Measurements from ENCODE around the gene LMTK3. TPM values are rescaled to one million over a fixed set of nuclear protein-coding genes. Genes with fewer than 3 reads are reported as not detected.

LMTK3 gene
- total and polyA plus RNA-seq, 10 donors: 0.29 to 4.2 (median 1.3) TPM

DNA sequence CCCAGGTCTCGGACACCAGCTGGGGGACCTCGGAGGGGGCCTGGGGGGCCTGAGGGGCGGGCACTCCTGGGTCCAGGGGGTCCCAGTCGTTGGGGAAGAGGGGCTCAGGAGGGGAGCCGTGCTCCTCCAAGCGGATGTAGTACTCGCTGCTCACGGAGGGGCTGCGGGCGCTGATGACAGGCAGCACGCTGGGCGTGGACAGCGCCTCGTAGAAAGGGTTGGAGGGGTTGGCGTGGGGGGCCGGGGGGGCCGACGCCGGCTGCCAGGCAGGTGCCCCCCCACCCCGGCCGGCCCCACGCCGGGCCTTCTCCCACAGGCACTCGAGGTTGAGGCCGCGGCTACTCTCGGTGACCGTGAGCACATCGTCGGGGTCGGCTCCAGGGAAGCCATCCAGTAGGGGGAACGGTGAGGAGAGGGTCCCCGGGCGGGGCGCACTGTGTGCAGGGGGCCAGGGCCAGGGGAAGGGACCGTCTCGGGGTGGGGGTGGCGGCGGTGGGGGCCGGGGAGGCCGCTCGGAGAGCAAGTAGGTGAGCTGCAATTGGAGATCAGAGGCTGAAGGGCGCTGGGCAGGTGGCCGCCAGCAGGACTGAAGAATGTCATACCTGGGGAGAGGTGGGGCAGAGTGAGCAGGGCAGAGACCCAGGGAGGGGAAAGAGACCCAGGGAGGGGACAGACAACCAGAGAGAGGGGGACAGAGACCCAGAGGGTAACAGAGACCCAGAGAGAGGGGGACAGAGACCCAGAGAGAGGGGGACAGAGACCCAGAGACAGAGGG lies 12.1 kb downstream of the LMTK3 start:
- Histone ChIP-seq H3K27me3 (replicated peaks in 1 of 7) (peaks cover 0 to 84% (median 54%) of the 10 kb centered on the region in 7 donors), H3K36me3 (no peaks in the 10 kb centered on the region), H3K27ac (no peak overlapping the region), H3K9me3 (no peaks in the 10 kb centered on the region), H3K4me1 (peaks cover 4 to 47% (median 15%) of the 10 kb centered on the region in 6 donors), H3K4me3 (peak overlapping the region in 1 of 8 donors; percentile 5)
- intact Hi-C loops (cut with DNase I; ENCODE audit: low total_unique reads): loop anchor here (10.0 kb wide), 1 partner anchor 85 kb away; no protein-coding TSS in a partner anchor
- TF ChIP-seq, protein P1, sequence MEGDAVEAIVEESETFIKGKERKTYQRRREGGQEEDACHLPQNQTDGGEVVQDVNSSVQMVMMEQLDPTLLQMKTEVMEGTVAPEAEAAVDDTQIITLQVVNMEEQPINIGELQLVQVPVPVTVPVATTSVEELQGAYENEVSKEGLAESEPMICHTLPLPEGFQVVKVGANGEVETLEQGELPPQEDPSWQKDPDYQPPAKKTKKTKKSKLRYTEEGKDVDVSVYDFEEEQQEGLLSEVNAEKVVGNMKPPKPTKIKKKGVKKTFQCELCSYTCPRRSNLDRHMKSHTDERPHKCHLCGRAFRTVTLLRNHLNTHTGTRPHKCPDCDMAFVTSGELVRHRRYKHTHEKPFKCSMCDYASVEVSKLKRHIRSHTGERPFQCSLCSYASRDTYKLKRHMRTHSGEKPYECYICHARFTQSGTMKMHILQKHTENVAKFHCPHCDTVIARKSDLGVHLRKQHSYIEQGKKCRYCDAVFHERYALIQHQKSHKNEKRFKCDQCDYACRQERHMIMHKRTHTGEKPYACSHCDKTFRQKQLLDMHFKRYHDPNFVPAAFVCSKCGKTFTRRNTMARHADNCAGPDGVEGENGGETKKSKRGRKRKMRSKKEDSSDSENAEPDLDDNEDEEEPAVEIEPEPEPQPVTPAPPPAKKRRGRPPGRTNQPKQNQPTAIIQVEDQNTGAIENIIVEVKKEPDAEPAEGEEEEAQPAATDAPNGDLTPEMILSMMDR (IDR thresholded peaks at IDR 0.05 in 8 of 11, conservative IDR thresholded peaks at IDR 0.05 in 3 of 11): no peak
- TF ChIP-seq POLR2A (IDR thresholded peaks at IDR 0.05): no peak
- TF ChIP-seq POLR2AphosphoS5 (IDR thresholded peaks at IDR 0.05): no peak
- WGBS, 5 donors: 61 to 82% (median 78%) methylated on average over 39 to 44 of the region's 44 CpGs
- DNase-seq: no peak

DNA sequence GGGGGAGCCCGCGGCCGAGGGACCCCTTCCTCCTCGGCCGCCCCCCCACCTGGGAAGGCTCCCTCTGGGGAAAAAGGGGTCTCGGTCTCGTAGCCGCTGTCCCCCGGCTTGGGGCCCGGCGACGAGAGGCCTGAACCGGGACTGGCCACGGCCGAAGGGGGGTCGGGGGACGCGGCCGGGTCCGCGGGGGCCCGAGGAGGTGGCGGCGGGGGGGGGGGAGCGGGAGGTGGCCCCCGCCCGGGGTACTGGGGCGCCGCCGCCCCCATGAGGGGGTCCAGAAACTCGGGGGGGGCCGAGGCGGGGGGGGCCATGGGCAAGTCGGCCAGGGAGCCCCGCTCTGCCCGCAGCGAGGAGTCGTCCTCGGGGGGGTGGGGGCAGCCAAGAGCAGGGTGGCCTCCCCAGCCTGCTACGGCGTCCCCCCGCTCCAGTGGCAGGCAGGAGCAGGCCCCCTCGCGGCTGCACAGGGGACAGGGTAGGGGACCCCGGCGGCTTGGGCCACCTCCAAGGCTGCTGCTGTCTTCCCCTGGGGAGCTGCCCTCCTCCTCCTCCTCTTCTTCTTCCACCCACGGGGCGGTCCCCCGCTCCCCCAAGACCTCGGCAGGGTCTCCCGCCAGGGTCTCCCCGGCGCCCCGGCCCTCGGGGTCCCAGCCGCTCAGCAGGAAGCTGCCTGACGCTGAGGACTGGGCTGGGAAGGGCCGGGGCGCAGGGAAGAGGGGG lies 12.9 kb downstream of the LMTK3 start:
- WGBS, 5 donors: 50 to 77% (median 68%) methylated on average over 13 to 59 of the region's 59 CpGs

DNA sequence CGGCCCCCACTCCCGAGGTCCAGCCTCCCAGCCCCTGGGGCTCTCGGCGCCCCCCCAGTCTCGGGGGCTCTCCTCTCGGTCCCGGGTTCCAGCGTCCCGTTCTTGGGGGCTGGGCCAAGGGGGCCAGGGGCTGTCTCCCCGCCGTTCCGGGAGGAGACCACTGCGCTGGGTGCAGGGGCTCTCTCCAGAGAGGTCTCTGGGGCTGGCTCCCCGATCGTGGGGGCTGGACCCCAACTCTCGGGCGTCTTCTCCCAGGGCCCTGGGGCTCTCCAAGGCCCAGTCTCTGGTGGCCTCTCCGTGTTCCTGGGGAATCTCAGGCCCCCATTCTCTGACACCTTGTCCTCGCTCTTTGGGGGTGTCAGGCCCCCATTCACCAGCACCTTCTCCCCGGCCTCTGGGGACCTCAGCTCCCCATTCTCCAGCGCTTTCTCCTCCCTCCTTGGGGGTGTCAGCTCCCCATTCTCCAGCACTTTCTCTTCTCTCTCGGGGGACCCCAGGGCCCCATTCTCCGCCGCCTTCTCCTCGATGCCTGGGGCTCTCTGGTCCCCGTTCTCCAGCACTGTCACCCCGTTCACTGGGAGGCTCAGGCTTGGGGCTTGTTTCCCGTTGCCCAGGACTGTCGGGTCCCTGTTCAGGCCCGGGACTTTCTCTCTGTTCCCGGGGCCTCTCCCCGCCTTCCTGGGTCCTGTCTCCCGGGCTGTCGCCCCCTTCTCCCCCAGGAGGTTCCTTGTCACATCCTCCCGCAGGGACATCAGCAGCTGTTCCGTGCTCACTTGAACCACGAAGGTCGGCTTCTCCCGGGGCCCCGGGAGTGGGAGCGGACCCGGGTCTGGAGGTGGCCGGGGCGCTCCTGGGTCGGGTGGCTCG lies 13.7 kb downstream of the LMTK3 start:
- Histone ChIP-seq H3K36me3 (no peaks in the 10 kb centered on the region), H3K9me3 (no peaks in the 10 kb centered on the region), H3K27me3 (replicated peaks in 1 of 7) (peaks cover 0 to 98% (median 63%) of the 10 kb centered on the region in 7 donors), H3K27ac (no peak overlapping the region), H3K4me3 (no peak overlapping the region), H3K4me1 (peaks cover 4 to 60% (median 24%) of the 10 kb centered on the region in 6 donors)
- intact Hi-C loops (cut with DNase I; ENCODE audit: low total_unique reads): no loop called here
- DNase-seq: no peak
- TF ChIP-seq, protein P1 (IDR thresholded peaks at IDR 0.05 in 8 of 11, conservative IDR thresholded peaks at IDR 0.05 in 3 of 11): no peak
- TF ChIP-seq POLR2A (IDR thresholded peaks at IDR 0.05): no peak
- no peak for TF ChIP-seq POLR2AphosphoS5 (IDR thresholded peaks at IDR 0.05)
- 75 to 91% (median 79%) methylated on average over 36 to 46 of the region's 46 CpGs for WGBS, 5 donors

More for the DNA sequence above, 12.9 kb downstream of the LMTK3 start:
- Histone ChIP-seq H3K4me3 (peak overlapping the region in 1 of 8 donors; percentile 5), H3K9me3 (no peaks in the 10 kb centered on the region), H3K27me3 (replicated peaks in 1 of 7) (peaks cover 0 to 91% (median 61%) of the 10 kb centered on the region in 7 donors), H3K36me3 (no peaks in the 10 kb centered on the region), H3K27ac (no peak overlapping the region), H3K4me1 (peaks cover 4 to 54% (median 21%) of the 10 kb centered on the region in 6 donors)
- no peak for TF ChIP-seq POLR2AphosphoS5 (IDR thresholded peaks at IDR 0.05)
- TF ChIP-seq, protein P1 (IDR thresholded peaks at IDR 0.05 in 8 of 11, conservative IDR thresholded peaks at IDR 0.05 in 3 of 11): no peak
- intact Hi-C loops (cut with DNase I; ENCODE audit: low total_unique reads): no loop called here
- DNase-seq: no peak
